Hematopoietic multipotent progenitor cell treated with erythropoietin and hydrocortisone succinate and interleukin-3 and kit ligand, for 6 days (in vitro differentiated cells): ENCODE data around the gene CCDC81.

ENCODE experiments used
- DNase-seq: peaks from one replicate; pipeline ENCODE4 v3.0.0-alpha.2; 2015

CCDC81 gene

GRCh38 chr11:86469491-86470388, 95.1 kb downstream of the CCDC81 start:
- DNase-seq, result no peak
